Kidney (tissue), 14 donors: ENCODE measurements around the gene FLNB. TPM values are rescaled to one million over a fixed set of nuclear protein-coding genes. Genes with fewer than 3 reads are reported as not detected.

Experiments used
- DNase-seq, 5 donors: peaks; one replicate each; pipeline ENCODE4 v3.0.0-alpha.2; 2013 to 2020
- FAIRE-seq: peaks from 2 replicates; lab custom pipeline; 2012; peaks lifted over from hg19 to GRCh38; lab: Jason Lieb, UNC
- H3K27ac ChIP-seq, 2 donors: one replicate each; pipeline ENCODE4 v1.7.0; 2013; ENCODE audit warnings: low read depth in 2 of 2, low read length in 2 of 2, inconsistent platforms in 1 of 2
- H3K27me3 ChIP-seq: one replicate; pipeline ENCODE4 v1.7.1; 2013; ENCODE audit warnings: low read length, inconsistent platforms; ENCODE audit not compliant: control insufficient read depth, insufficient read depth
- H3K36me3 ChIP-seq, 3 donors: one replicate each; pipeline versions ENCODE4 v1.7.0 to v1.7.1; 2013; ENCODE audit warnings: low read length in 3 of 3, control low read depth in 1 of 3, inconsistent platforms in 1 of 3; ENCODE audit not compliant: insufficient read depth in 3 of 3, control insufficient read depth in 2 of 3
- H3K4me1 ChIP-seq, 3 donors: one replicate each; pipeline versions ENCODE4 v1.7.0 to v1.7.1; 2013; ENCODE audit warnings: low read length in 3 of 3, inconsistent platforms in 1 of 3, low read depth in 1 of 3; ENCODE audit not compliant: control insufficient read depth in 2 of 3, insufficient read depth in 2 of 3
- H3K4me3 ChIP-seq, 3 donors: one replicate each; pipeline versions ENCODE4 v1.7.0 to v1.8.1; 2013; ENCODE audit warnings: low read length in 3 of 3, control low read depth in 1 of 3, inconsistent platforms in 1 of 3
- H3K9ac ChIP-seq, 3 donors: one replicate each; pipeline versions ENCODE4 v1.7.0 to v1.7.1; 2013; ENCODE audit warnings: low read length in 3 of 3, control low read depth in 1 of 3, inconsistent platforms in 1 of 3
- H3K9me3 ChIP-seq, 3 donors: one replicate each; pipeline versions ENCODE4 v1.7.0 to v1.7.1; 2013; ENCODE audit warnings: low read length in 3 of 3, control low read depth in 1 of 3, inconsistent platforms in 1 of 3; ENCODE audit not compliant: control insufficient read depth in 2 of 3, insufficient read depth in 1 of 3
- intact Hi-C: fragments of 100-400 bp; cut with DNase I; formaldehyde crosslinking; loops from one replicate; pipeline ENCODE4 v1.11.1; 2022
- polyA plus RNA-seq: library from polyadenylated mRNA; stranded (reverse); fragments of 350-450 nt; fragmentation: Illumina TruSeq; extraction: RNeasy Lipid Tissue Mini Kit (QIAGEN cat#74804); gene quantifications from one replicate; pipeline ENCODE4 v1.2.3, GENCODE V29; 2014; ENCODE audit warnings: low read depth, low replicate concordance; ENCODE audit not compliant: insufficient read depth
- total RNA-seq: library from RNA; stranded (reverse); fragmentation: NEBNext Ultra II Directional; extraction: Animal tissue kit (Norgen Biotek cat#: 25700); gene quantifications from one replicate; pipeline ENCODE4 v1.2.1, GENCODE V29; 2021
- TF ChIP-seq, protein P1 (sequence below): IDR thresholded peaks from 3 replicates; pipeline ENCODE4 v1.5.1; 2012; ENCODE audit warnings: mild to moderate bottlenecking, moderate library complexity, borderline replicate concordance; ENCODE audit not compliant: insufficient read depth; ENCODE audit errors: extremely low read depth
- donor health status: control.
- donor health status: control.
- donor health status: control.
- donor health status: control.
- donor health status: control.
- donor health status: DM: yes; HTN: yes; CAD: no.
- donor health status: Normal renal cell carcinoma (clear cell type).

The FLNB gene
- total and polyA plus RNA-seq, 2 donors from 2014 or later = 115 to 216 TPM

DNA sequence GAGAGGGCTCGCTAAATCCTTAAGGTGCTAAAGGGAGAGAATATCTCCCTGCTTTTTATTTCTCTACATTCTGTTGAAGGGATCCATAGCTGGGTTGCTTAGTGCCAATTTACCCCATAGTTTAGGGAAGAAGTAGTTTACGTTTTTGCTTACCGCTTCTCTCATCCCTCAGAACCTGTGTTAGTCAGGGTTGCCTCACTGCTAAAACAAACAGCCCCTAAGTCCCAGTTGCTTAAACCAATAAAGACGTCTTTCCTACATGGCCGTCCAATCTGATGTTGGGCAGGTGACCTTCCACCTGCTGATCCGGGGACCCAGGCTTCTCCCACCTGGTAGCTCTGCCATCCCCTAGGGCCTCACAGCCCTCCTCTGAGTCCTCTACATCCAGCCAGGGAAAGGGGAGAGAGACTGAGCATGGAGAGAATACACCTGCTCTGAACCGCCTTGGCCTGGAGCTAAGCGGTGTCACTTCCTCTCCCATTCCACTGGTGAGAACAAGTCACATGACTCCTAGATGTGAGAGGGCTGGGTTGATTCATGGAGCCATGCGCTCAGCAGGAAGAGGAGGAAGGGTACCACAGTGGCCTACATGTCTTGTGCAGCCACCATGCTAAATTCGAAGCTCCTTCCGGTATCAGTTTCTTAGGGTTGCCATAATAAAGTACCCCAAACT lies 176.2 kb downstream of the FLNB start:
- Histone ChIP-seq H3K4me1 (no peaks in the 10 kb centered on the region), H3K4me3 (no peak overlapping the region), H3K9me3 (no peaks in the 10 kb centered on the region), H3K27me3 (no peaks in the 10 kb centered on the region), H3K36me3 (no peaks in the 10 kb centered on the region), H3K9ac (no peak overlapping the region), H3K27ac (no peak overlapping the region)
- FAIRE-seq (no peak), DNase-seq (peak in 1 of 5 donors; percentile 26)
- TF ChIP-seq, protein P1, sequence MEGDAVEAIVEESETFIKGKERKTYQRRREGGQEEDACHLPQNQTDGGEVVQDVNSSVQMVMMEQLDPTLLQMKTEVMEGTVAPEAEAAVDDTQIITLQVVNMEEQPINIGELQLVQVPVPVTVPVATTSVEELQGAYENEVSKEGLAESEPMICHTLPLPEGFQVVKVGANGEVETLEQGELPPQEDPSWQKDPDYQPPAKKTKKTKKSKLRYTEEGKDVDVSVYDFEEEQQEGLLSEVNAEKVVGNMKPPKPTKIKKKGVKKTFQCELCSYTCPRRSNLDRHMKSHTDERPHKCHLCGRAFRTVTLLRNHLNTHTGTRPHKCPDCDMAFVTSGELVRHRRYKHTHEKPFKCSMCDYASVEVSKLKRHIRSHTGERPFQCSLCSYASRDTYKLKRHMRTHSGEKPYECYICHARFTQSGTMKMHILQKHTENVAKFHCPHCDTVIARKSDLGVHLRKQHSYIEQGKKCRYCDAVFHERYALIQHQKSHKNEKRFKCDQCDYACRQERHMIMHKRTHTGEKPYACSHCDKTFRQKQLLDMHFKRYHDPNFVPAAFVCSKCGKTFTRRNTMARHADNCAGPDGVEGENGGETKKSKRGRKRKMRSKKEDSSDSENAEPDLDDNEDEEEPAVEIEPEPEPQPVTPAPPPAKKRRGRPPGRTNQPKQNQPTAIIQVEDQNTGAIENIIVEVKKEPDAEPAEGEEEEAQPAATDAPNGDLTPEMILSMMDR = no peak
- intact Hi-C loops = no loop called here

DNA sequence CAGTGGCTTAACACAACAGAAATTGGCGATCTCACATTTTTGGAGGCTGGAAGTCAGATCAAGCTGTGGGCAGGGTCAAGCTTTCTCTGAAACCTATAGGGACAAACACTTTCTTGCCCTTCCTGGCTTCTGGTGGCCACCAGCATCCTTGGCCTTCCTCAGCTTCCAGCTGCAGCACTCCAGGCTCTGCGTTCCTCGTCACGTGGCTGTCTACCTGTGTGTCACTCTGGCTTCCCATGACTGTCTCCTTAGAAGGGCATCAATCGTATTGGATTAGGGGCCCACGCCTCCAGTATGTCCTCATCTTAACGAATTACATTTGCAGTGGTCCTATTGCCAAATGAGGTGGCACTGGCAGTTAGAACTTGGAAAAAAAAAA lies 176.7 kb downstream of the FLNB start:
- no peak overlapping the region for H3K9ac ChIP-seq
- TF ChIP-seq, protein P1 = no peak
- no peak overlapping the region for H3K4me3 ChIP-seq
- no peaks in the 10 kb centered on the region for H3K4me1 ChIP-seq
- H3K27me3 ChIP-seq = no peaks in the 10 kb centered on the region
- DNase-seq = no peak
- no peaks in the 10 kb centered on the region for H3K9me3 ChIP-seq
- no peak overlapping the region for H3K27ac ChIP-seq
- intact Hi-C loops = loop anchor here (5.0 kb wide), 1 partner anchor 117 kb away; no protein-coding TSS in a partner anchor
- no peaks in the 10 kb centered on the region for H3K36me3 ChIP-seq
- no peak for FAIRE-seq

DNA sequence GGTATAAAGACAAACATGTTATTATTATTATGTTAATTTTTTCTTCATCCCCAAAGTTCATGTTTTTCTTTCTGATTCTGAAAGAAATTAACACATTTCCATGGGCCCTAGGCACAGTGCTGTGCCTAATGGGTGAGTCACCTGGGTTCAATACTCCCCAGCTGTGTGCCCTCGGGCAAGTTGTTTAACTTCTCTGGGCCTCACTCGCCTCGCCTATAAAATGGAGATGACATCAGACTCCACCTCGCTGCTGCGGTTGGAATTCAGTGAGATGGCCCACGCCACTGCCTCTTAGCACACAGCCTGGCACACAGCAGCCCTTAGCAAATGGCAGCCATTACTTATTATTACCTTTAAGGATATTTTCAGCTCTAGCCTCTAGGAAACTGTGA lies 179.9 kb downstream of the FLNB start:
- TF ChIP-seq, protein P1 = no peak
- H3K9ac ChIP-seq = no peak overlapping the region
- H3K36me3 ChIP-seq = no peaks in the 10 kb centered on the region
- FAIRE-seq (no peak), DNase-seq (no peak)
- H3K27ac ChIP-seq = no peak overlapping the region
- intact Hi-C loops = loop anchor here (5.0 kb wide), 1 partner anchor 114 kb away; no protein-coding TSS in a partner anchor
- no peaks in the 10 kb centered on the region for H3K4me1 ChIP-seq
- no peaks in the 10 kb centered on the region for H3K27me3 ChIP-seq
- H3K4me3 ChIP-seq = no peak overlapping the region
- no peaks in the 10 kb centered on the region for H3K9me3 ChIP-seq
